ENCODE measurements around the gene CWC27.

DNA sequence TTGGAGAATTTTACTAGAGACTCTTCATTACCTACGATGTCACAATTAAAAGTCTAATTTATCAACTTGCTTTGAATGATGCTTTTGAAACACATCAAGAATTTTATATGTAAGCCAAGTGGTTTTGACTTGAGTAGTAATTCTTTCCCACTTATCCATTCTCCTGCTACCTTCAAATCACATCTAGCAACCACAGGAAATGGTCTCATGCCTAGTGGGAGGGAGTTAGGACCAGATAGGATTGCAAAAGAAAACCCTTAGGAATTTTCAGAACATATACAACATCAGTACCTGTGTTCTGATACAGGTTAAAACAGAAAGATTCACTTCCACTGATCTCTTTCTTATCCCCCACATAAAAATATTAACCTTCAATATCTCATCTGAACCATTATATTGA lies 260.4 kb downstream of the CWC27 start:
- TF ChIP-seq, protein P1, sequence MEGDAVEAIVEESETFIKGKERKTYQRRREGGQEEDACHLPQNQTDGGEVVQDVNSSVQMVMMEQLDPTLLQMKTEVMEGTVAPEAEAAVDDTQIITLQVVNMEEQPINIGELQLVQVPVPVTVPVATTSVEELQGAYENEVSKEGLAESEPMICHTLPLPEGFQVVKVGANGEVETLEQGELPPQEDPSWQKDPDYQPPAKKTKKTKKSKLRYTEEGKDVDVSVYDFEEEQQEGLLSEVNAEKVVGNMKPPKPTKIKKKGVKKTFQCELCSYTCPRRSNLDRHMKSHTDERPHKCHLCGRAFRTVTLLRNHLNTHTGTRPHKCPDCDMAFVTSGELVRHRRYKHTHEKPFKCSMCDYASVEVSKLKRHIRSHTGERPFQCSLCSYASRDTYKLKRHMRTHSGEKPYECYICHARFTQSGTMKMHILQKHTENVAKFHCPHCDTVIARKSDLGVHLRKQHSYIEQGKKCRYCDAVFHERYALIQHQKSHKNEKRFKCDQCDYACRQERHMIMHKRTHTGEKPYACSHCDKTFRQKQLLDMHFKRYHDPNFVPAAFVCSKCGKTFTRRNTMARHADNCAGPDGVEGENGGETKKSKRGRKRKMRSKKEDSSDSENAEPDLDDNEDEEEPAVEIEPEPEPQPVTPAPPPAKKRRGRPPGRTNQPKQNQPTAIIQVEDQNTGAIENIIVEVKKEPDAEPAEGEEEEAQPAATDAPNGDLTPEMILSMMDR (IDR thresholded peaks at IDR 0.05), result no peak
- TF ChIP-seq POLR2AphosphoS5 (IDR thresholded peaks at IDR 0.05), result no peak
- TF ChIP-seq POLR2A (IDR thresholded peaks at IDR 0.05), result no peak
